Peyer's patch (tissue), 4 donors: ENCODE results near the gene PDIA2. TPM values are rescaled to one million over a fixed set of nuclear protein-coding genes. Genes with fewer than 3 reads are reported as not detected.

Experiments
- DNase-seq, 3 donors: peaks; one replicate each; pipeline ENCODE4 v3.0.0-alpha.2; 2017 to 2019
- H3K27ac ChIP-seq, 4 donors: fragments of 200-600 bp; sonication (generic); one replicate each; pipeline ENCODE4 v1.5.1; 2016 to 2019
- H3K27me3 ChIP-seq, 2 donors: fragments of 200-600 bp; sonication (generic); one replicate each; pipeline ENCODE4 v1.5.1; 2019
- H3K36me3 ChIP-seq, 3 donors: fragments of 200-600 bp; sonication (generic); one replicate each; pipeline ENCODE4 v1.5.1; 2016 to 2019
- H3K4me1 ChIP-seq, 4 donors: fragments of 200-600 bp; sonication (generic); one replicate each; pipeline ENCODE4 v1.5.1; 2016 to 2019
- H3K4me3 ChIP-seq, 4 donors: fragments of 200-600 bp; sonication (generic); 1 replicate in 3 of 4; 2 replicates in 1 of 4; pipeline ENCODE4 v1.5.1; 2016 to 2019; ENCODE audit warnings: mild to moderate bottlenecking in 1 of 4
- H3K9me3 ChIP-seq, 4 donors: fragments of 200-600 bp; sonication (generic); one replicate each; pipeline ENCODE4 v1.5.1; 2016 to 2019; ENCODE audit warnings: mild to moderate bottlenecking in 1 of 4
- CTCF ChIP-seq, 6 experiments: fragments of 450-650 bp in 4 of 6; fragments of 200-600 bp in 2 of 6; sonication (generic) in 1 of 6; IDR thresholded peaks; one replicate each; pipeline ENCODE4 v1.5.1; 2017 to 2019; ENCODE audit warnings: antibody characterized with exemption in 6 of 6, mild to moderate bottlenecking in 3 of 6, moderate library complexity in 1 of 6
- POLR2A ChIP-seq, 2 donors: fragments of 450-650 bp; IDR thresholded peaks; one replicate each; pipeline ENCODE4 v1.5.1; 2017; ENCODE audit warnings: antibody characterized with exemption in 2 of 2, mild to moderate bottlenecking in 2 of 2, moderate library complexity in 2 of 2
- total RNA-seq, 4 donors: library from RNA; depleted of rRNA; stranded (reverse); fragments of >200 nt; gene quantifications; one replicate each; pipeline ENCODE4 v1.1.0, GENCODE V29; 2016

The PDIA2 gene
- total RNA-seq, 4 donors from 2014 or later = 1.7 to 29.2 (median 11.1) TPM

GRCh38 chr16:293043-293775, 10.2 kb downstream of the PDIA2 start:
- peaks cover 0 to 78% (median 0%) of the 10 kb centered on the region in 3 donors for H3K36me3 ChIP-seq

GRCh38 chr16:296276-296675, 13.3 kb downstream of the PDIA2 start:
- Histone ChIP-seq H3K27me3 (no peaks in the 10 kb centered on the region), H3K4me3 (no peak overlapping the region), H3K27ac (no peak overlapping the region), H3K9me3 (no peaks in the 10 kb centered on the region), H3K36me3 (peaks cover 0 to 51% (median 0%) of the 10 kb centered on the region in 3 donors), H3K4me1 (no peaks in the 10 kb centered on the region)
- TF ChIP-seq POLR2A (IDR thresholded peaks at IDR 0.05) = no peak
- TF ChIP-seq CTCF (IDR thresholded peaks at IDR 0.05) = no peak
- DNase-seq = no peak

More at GRCh38 chr16:293043-293775, 10.2 kb downstream of the PDIA2 start:
- Histone ChIP-seq H3K27ac (no peak overlapping the region), H3K4me3 (no peak overlapping the region), H3K27me3 (no peaks in the 10 kb centered on the region), H3K9me3 (no peaks in the 10 kb centered on the region), H3K4me1 (no peaks in the 10 kb centered on the region)
- TF ChIP-seq CTCF (IDR thresholded peaks at IDR 0.05) (no peak), POLR2A (IDR thresholded peaks at IDR 0.05) (no peak)
- no peak for DNase-seq

- Histone ChIP-seq H3K4me3 (no peak overlapping the region), H3K27ac (no peak overlapping the region), H3K36me3 (peaks cover 0 to 52% (median 0%) of the 10 kb centered on the region in 3 donors), H3K4me1 (no peaks in the 10 kb centered on the region), H3K9me3 (no peaks in the 10 kb centered on the region), H3K27me3 (no peaks in the 10 kb centered on the region)
- TF ChIP-seq POLR2A (IDR thresholded peaks at IDR 0.05) = no peak
- TF ChIP-seq CTCF (IDR thresholded peaks at IDR 0.05) = no peak
- DNase-seq = no peak
Measured at GRCh38 chr16:296806-297510, 14.0 kb downstream of the PDIA2 start.

GRCh38 chr16:297832-298231, 14.9 kb downstream of the PDIA2 start:
- no peak for DNase-seq
- Histone ChIP-seq H3K4me1 (no peaks in the 10 kb centered on the region), H3K9me3 (no peaks in the 10 kb centered on the region), H3K27me3 (no peaks in the 10 kb centered on the region), H3K36me3 (peaks cover 0 to 52% (median 0%) of the 10 kb centered on the region in 3 donors), H3K27ac (no peak overlapping the region), H3K4me3 (no peak overlapping the region)
- TF ChIP-seq CTCF (IDR thresholded peaks at IDR 0.05) = no peak
- no peak for TF ChIP-seq POLR2A (IDR thresholded peaks at IDR 0.05)

- Histone ChIP-seq H3K27me3 (no peaks in the 10 kb centered on the region), H3K4me3 (no peak overlapping the region), H3K4me1 (no peaks in the 10 kb centered on the region), H3K36me3 (peaks cover 0 to 52% (median 0%) of the 10 kb centered on the region in 3 donors), H3K9me3 (no peaks in the 10 kb centered on the region), H3K27ac (no peak overlapping the region)
- no peak for TF ChIP-seq CTCF (IDR thresholded peaks at IDR 0.05)
- no peak for TF ChIP-seq POLR2A (IDR thresholded peaks at IDR 0.05)
- no peak for DNase-seq
Measured at GRCh38 chr16:301235-301634, 18.3 kb downstream of the PDIA2 start.
